ENCODE data around the gene DNAJC1. TPM values are rescaled to one million over a fixed set of nuclear protein-coding genes. Genes with fewer than 3 reads are reported as not detected.
A peak's percentile ranks its signal among the peaks of the same experiment; 100 is the strongest.

The DNAJC1 gene
- polyA plus RNA-seq (15.9 and 16.0 TPM in 2 replicates), polyA minus RNA-seq (30.2 TPM in 2 replicates)

GRCh38 chr10:22003177-22003963 is at the start of gene DNAJC1:
TSS of gene DNAJC1 (minus strand) at chr10:22003730. CDS start at chr10:22003434, 296 bp downstream.
- peak within 1 kb of the TSS; percentile 87 for H2AFZ ChIP-seq (ENCODE audit: low read depth, low read length)
- H3K9me2 ChIP-seq (ENCODE audit: insufficient read depth, low read length): no peaks in the 10 kb centered on the region
- H3K27ac ChIP-seq (ENCODE audit: low read length): peak within 1 kb of the TSS; percentile 71
- no peaks in the 10 kb centered on the region for H3K36me3 ChIP-seq (ENCODE audit: insufficient read depth, low read length)
- H3K9me3 ChIP-seq (ENCODE audit: low read length): no peaks in the 10 kb centered on the region
- H3K9ac ChIP-seq (ENCODE audit: low read length): peak within 1 kb of the TSS; percentile 75
- H3K4me3 ChIP-seq (ENCODE audit: low read length): peak within 1 kb of the TSS; percentile 85
- no peaks in the 10 kb centered on the region for H3F3A ChIP-seq (ENCODE audit: insufficient read depth, low read length, poor library complexity, severe bottlenecking)
- H3K4me2 ChIP-seq (ENCODE audit: low read length): peak within 1 kb of the TSS; percentile 88
- peaks cover 44% of the 10 kb centered on the region for H3K79me2 ChIP-seq (replicated peaks; ENCODE audit: insufficient read depth, low read length)
- H4K20me1 ChIP-seq (ENCODE audit: insufficient read depth): no peaks in the 10 kb centered on the region
- TF ChIP-seq POLR2AphosphoS5 (IDR thresholded peaks at IDR 0.05): peak; percentile 86
- peak; percentile 47 for TF ChIP-seq CTCF (IDR thresholded peaks at IDR 0.05; ENCODE audit: poor library complexity, severe bottlenecking)
- TF ChIP-seq RAD21 (conservative IDR thresholded peaks at IDR 0.05): peak; percentile 52
- TF ChIP-seq EZH2 (IDR thresholded peaks at IDR 0.05; ENCODE audit: borderline replicate concordance, insufficient read depth, low read length, poor library complexity, severe bottlenecking): no peak
- TF ChIP-seq TAF1 (IDR thresholded peaks at IDR 0.05; ENCODE audit: low read depth): peak; percentile 88
- peak; percentile 53 for TF ChIP-seq SMC3 (conservative IDR thresholded peaks at IDR 0.05; ENCODE audit: poor library complexity)
- no peak for TF ChIP-seq REST (IDR thresholded peaks at IDR 0.05; ENCODE audit: borderline replicate concordance)
- TF ChIP-seq EP300 (conservative IDR thresholded peaks at IDR 0.05; ENCODE audit: poor library complexity, severe bottlenecking): peak; percentile 48
- peak; percentile 80 for TF ChIP-seq MXI1 (conservative IDR thresholded peaks at IDR 0.05; ENCODE audit: poor library complexity, severe bottlenecking)
- no peaks in the 10 kb centered on the region for H3K27me3 ChIP-seq (ENCODE audit: insufficient read depth, low read depth, low read length)

DNA sequence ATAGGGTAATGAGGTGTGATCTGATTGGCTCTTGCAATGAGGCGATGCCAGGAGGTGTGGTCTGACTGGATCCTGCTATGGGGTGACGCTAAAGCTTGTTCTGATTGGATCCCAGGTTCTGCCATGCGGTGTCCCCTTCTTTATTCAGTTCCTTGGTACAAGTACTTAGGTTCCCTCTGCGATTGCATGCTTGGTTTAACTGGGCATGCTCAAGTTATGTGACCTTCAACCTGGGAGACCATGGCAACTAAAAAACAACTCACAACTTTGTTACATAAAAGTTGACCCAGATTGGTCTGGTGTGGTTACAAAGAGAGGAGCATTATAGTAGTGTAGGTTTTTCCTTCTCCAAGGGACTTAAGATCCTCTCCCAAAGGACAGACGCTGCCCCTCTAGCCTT is 49.5 kb upstream of the DNAJC1 start:
- no peaks in the 10 kb centered on the region for H3K27me3 ChIP-seq (ENCODE audit: insufficient read depth, low read depth, low read length)
- no peaks in the 10 kb centered on the region for H4K20me1 ChIP-seq (ENCODE audit: insufficient read depth)
- H3K9ac ChIP-seq (ENCODE audit: low read length): no peak overlapping the region
- no peak overlapping the region for H3K4me2 ChIP-seq (ENCODE audit: low read length)
- H3K36me3 ChIP-seq (ENCODE audit: insufficient read depth, low read length): no peaks in the 10 kb centered on the region
- TF ChIP-seq CTCF (IDR thresholded peaks at IDR 0.05; ENCODE audit: poor library complexity, severe bottlenecking) (no peak), SMC3 (conservative IDR thresholded peaks at IDR 0.05; ENCODE audit: poor library complexity) (no peak), MXI1 (conservative IDR thresholded peaks at IDR 0.05; ENCODE audit: poor library complexity, severe bottlenecking) (no peak)
- no peaks in the 10 kb centered on the region for H3K79me2 ChIP-seq (replicated peaks; ENCODE audit: insufficient read depth, low read length)
- H2AFZ ChIP-seq (ENCODE audit: low read depth, low read length): no peak overlapping the region
- H3K9me2 ChIP-seq (ENCODE audit: insufficient read depth, low read length): no peaks in the 10 kb centered on the region
- H3K27ac ChIP-seq (ENCODE audit: low read length): no peak overlapping the region
- H3F3A ChIP-seq (ENCODE audit: insufficient read depth, low read length, poor library complexity, severe bottlenecking): no peaks in the 10 kb centered on the region
- no peaks in the 10 kb centered on the region for H3K9me3 ChIP-seq (ENCODE audit: low read length)
- H3K4me3 ChIP-seq (ENCODE audit: low read length): no peak overlapping the region

All from neural cell (in vitro differentiated cells).